Stomach (tissue), 4 donors: ENCODE measurements around the gene MYO3B.

Experiments used
- POLR2A ChIP-seq, 4 donors: fragments of 450-650 bp; IDR thresholded peaks; one replicate each; pipeline ENCODE4 v1.6.1; 2016; ENCODE audit warnings: antibody characterized with exemption in 4 of 4, control low read depth in 2 of 4, mild to moderate bottlenecking in 1 of 4, moderate library complexity in 1 of 4
- TF ChIP-seq, protein P1 (sequence below), 7 experiments: fragments of 450-650 bp in 4 of 7; fragments of 200-600 bp in 3 of 7; sonication (generic) in 3 of 7; IDR thresholded peaks; one replicate each; pipeline ENCODE4 v1.5.1; 2016 to 2019; ENCODE audit warnings: antibody characterized with exemption in 7 of 7, control low read depth in 2 of 7, mild to moderate bottlenecking in 1 of 7

- TF ChIP-seq, protein P1, sequence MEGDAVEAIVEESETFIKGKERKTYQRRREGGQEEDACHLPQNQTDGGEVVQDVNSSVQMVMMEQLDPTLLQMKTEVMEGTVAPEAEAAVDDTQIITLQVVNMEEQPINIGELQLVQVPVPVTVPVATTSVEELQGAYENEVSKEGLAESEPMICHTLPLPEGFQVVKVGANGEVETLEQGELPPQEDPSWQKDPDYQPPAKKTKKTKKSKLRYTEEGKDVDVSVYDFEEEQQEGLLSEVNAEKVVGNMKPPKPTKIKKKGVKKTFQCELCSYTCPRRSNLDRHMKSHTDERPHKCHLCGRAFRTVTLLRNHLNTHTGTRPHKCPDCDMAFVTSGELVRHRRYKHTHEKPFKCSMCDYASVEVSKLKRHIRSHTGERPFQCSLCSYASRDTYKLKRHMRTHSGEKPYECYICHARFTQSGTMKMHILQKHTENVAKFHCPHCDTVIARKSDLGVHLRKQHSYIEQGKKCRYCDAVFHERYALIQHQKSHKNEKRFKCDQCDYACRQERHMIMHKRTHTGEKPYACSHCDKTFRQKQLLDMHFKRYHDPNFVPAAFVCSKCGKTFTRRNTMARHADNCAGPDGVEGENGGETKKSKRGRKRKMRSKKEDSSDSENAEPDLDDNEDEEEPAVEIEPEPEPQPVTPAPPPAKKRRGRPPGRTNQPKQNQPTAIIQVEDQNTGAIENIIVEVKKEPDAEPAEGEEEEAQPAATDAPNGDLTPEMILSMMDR (IDR thresholded peaks at IDR 0.05) = no peak
- TF ChIP-seq POLR2A (IDR thresholded peaks at IDR 0.05) = no peak
Observed at GRCh38 chr2:170466632-170467031, 288.7 kb downstream of the MYO3B start.
